Esophagus squamous epithelium (tissue), 5 donors: Measurements from ENCODE around the gene CELF4. TPM values are rescaled to one million over a fixed set of nuclear protein-coding genes. Genes with fewer than 3 reads are reported as not detected.

Source experiments
- DNase-seq: peaks from one replicate; lab custom pipeline; 2025; lab: John Stamatoyannopoulos, UW
- H3K27ac ChIP-seq, 4 donors: fragments of 200-600 bp; sonication (generic); one replicate each; pipeline ENCODE4 v1.5.1; 2016 to 2019; ENCODE audit warnings: mild to moderate bottlenecking in 1 of 4
- H3K27me3 ChIP-seq, 4 donors: fragments of 200-600 bp; sonication (generic); 1 replicate in 3 of 4; 2 replicates in 1 of 4; pipeline versions ENCODE4 v1.5.1 to v1.6.0; 2017 to 2021; ENCODE audit warnings: antibody characterized with exemption in 1 of 4
- H3K36me3 ChIP-seq, 3 donors: fragments of 200-600 bp; sonication (generic); one replicate each; pipeline ENCODE4 v1.5.1; 2016 to 2019
- H3K4me1 ChIP-seq, 3 donors: fragments of 200-600 bp; sonication (generic); one replicate each; pipeline ENCODE4 v1.5.1; 2017 to 2019
- H3K4me3 ChIP-seq, 4 donors: fragments of 200-600 bp; sonication (generic); 1 replicate in 3 of 4; 2 replicates in 1 of 4; pipeline ENCODE4 v1.5.1; 2016 to 2019; ENCODE audit warnings: mild to moderate bottlenecking in 2 of 4, moderate library complexity in 1 of 4
- H3K9me3 ChIP-seq, 3 donors: fragments of 200-600 bp; sonication (generic); one replicate each; pipeline ENCODE4 v1.5.1; 2016 to 2019
- POLR2A ChIP-seq, 4 donors: fragments of 450-650 bp; IDR thresholded peaks; one replicate each; pipeline ENCODE4 v1.6.1; 2017; ENCODE audit warnings: antibody characterized with exemption in 4 of 4, mild to moderate bottlenecking in 4 of 4, moderate library complexity in 3 of 4
- WGBS, 2 donors: methylation state at CpG; one replicate each; pipeline ENCODE4 v1.1.5; 2018; 5-methylcytosine and 5-hydroxymethylcytosine counted together
- intact Hi-C: fragments of 100-400 bp; cut with DNase I; formaldehyde crosslinking; loops from one replicate; pipeline ENCODE4 v1.15.0; 2022
- total RNA-seq, 4 donors: library from RNA; depleted of rRNA; stranded (reverse); fragments of >200 nt; gene quantifications; one replicate each; pipeline ENCODE4 v1.1.0, GENCODE V29; 2016
- TF ChIP-seq, protein P1 (sequence below), 6 experiments: fragments of 450-650 bp in 4 of 6; fragments of 200-600 bp in 2 of 6; sonication (generic) in 2 of 6; IDR thresholded peaks; one replicate each; pipeline ENCODE4 v1.5.1; 2016 to 2019; ENCODE audit warnings: antibody characterized with exemption in 6 of 6, mild to moderate bottlenecking in 4 of 6, moderate library complexity in 4 of 6
- donor health status: DM: yes; HTN: yes; CAD: no.

The CELF4 gene
- total RNA-seq, 4 donors from 2014 or later = not detected

DNA sequence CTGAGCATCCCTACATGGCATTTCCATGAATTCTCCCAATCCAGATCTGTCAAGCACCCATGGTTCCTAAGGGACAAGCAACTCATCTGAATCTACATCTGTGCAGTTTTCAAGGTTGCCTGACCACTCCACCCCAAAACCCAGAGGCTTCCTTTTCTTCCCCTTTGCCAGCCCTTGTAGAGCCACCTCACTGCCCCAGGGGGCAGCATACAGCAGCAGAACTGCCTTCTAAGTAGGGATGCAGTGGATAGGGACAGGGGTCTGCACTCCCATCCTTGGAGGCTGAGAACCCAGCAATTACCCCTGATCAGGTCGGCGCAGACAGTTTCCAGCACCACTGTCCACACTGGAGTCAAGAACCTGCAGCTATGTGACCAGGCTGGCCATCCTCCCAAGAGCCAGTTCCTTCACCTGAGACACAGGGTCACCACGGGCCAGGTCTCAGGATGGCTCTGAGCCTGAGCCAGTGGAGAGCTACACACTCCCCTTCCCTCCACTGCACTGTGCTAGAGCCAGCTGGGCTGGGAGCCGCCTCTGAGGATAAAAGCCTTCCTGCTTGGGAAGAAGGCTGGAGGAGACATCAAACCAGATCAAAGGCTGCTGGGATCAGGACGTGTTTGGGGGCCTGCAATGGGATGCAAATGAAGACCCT lies 283.1 kb downstream of the CELF4 start:
- Histone ChIP-seq H3K27ac (no peak overlapping the region), H3K4me1 (no peaks in the 10 kb centered on the region), H3K36me3 (no peaks in the 10 kb centered on the region), H3K27me3 (peaks cover 0 to 70% (median 0%) of the 10 kb centered on the region in 4 donors), H3K4me3 (no peak overlapping the region), H3K9me3 (no peaks in the 10 kb centered on the region)
- WGBS, 2 donors = 0 to 68% methylated on average over 2 to 3 of the region's 5 CpGs
- DNase-seq = no peak
- intact Hi-C loops = no loop called here
- no peak for TF ChIP-seq POLR2A (IDR thresholded peaks at IDR 0.05)
- TF ChIP-seq, protein P1, sequence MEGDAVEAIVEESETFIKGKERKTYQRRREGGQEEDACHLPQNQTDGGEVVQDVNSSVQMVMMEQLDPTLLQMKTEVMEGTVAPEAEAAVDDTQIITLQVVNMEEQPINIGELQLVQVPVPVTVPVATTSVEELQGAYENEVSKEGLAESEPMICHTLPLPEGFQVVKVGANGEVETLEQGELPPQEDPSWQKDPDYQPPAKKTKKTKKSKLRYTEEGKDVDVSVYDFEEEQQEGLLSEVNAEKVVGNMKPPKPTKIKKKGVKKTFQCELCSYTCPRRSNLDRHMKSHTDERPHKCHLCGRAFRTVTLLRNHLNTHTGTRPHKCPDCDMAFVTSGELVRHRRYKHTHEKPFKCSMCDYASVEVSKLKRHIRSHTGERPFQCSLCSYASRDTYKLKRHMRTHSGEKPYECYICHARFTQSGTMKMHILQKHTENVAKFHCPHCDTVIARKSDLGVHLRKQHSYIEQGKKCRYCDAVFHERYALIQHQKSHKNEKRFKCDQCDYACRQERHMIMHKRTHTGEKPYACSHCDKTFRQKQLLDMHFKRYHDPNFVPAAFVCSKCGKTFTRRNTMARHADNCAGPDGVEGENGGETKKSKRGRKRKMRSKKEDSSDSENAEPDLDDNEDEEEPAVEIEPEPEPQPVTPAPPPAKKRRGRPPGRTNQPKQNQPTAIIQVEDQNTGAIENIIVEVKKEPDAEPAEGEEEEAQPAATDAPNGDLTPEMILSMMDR (IDR thresholded peaks at IDR 0.05) = peak in 1 of 6 experiments; percentile 8

- 53 to 55% methylated on average over 7 to 8 of the region's 11 CpGs for WGBS, 2 donors
- no peaks in the 10 kb centered on the region for H3K9me3 ChIP-seq
- no peaks in the 10 kb centered on the region for H3K4me1 ChIP-seq
- no peak overlapping the region for H3K4me3 ChIP-seq
- no peak for DNase-seq
- no peak overlapping the region for H3K27ac ChIP-seq
- H3K27me3 ChIP-seq = peaks cover 0 to 85% (median 0%) of the 10 kb centered on the region in 4 donors
- intact Hi-C loops = no loop called here
- no peaks in the 10 kb centered on the region for H3K36me3 ChIP-seq
- TF ChIP-seq, protein P1 (IDR thresholded peaks at IDR 0.05) = no peak
- TF ChIP-seq POLR2A (IDR thresholded peaks at IDR 0.05) = no peak
Observed at GRCh38 chr18:37280701-37281393, 284.8 kb downstream of the CELF4 start.

DNA sequence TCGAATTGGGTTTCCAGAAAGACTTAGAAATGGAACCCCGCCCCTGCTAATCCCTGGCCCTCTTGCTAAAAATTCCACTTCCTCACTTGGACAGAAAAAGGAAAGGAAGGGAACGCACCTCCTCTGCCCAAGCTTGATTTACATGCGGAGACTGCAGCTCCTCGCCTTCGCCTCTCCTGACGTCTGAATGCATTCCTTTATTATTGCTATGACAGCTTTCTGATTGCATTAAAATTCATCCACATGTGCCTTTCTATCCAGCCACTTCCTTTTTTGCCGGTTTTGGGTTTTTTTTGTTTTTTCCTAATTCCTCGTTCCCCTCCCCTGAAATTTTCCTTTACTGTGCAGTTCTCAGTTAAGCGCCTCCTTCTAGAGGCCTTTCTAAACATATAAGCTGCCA lies 287.8 kb downstream of the CELF4 start:
- Histone ChIP-seq H3K36me3 (no peaks in the 10 kb centered on the region), H3K27ac (no peak overlapping the region), H3K9me3 (no peaks in the 10 kb centered on the region), H3K4me1 (no peaks in the 10 kb centered on the region), H3K4me3 (no peak overlapping the region), H3K27me3 (peaks cover 0 to 99% (median 4%) of the 10 kb centered on the region in 4 donors)
- DNase-seq = no peak
- no peak for TF ChIP-seq POLR2A (IDR thresholded peaks at IDR 0.05)
- TF ChIP-seq, protein P1 (IDR thresholded peaks at IDR 0.05) = no peak
- intact Hi-C loops = no loop called here
- 56 to 58% methylated on average over 10 of the region's 10 CpGs for WGBS, 2 donors

- Histone ChIP-seq H3K9me3 (no peaks in the 10 kb centered on the region), H3K27ac (no peak overlapping the region), H3K4me3 (no peak overlapping the region), H3K27me3 (peaks cover 0 to 92% (median 4%) of the 10 kb centered on the region in 4 donors), H3K36me3 (no peaks in the 10 kb centered on the region), H3K4me1 (no peaks in the 10 kb centered on the region)
- DNase-seq = no peak
- 73 to 78% methylated on average over 6 to 9 of the region's 10 CpGs for WGBS, 2 donors
- intact Hi-C loops = no loop called here
- TF ChIP-seq, protein P1 (IDR thresholded peaks at IDR 0.05) = no peak
- no peak for TF ChIP-seq POLR2A (IDR thresholded peaks at IDR 0.05)
Observed at GRCh38 chr18:37276111-37276890, 289.3 kb downstream of the CELF4 start.
